NCI-H2081 treated with DMSO at 0.1 percent for 48 hours (cell line): Measurements from ENCODE around the gene GCM1.

Experiments used
- DNase-seq: peaks from one replicate; lab custom pipeline; 2025; lab: John Stamatoyannopoulos, UW

Gene GCM1

DNA sequence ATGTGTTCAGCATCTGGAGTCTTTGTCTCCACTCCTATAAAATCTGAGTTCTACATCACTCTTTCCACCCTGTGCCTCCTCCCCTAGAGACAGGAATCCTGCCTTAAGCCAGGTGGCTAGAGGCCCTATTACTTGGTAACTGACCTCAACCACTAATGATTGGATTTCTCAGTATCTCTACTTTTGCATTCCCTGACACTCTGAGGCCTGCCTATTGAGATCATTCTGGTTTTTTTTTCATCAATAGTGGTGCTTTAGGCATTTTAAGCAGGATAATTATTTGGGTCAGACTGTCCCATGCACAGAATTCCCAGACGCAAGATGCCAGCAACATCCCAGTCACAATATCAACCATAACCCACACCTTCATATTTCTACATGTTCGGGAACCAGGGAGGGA is 3.9 kb upstream of the GCM1 start:
- DNase-seq = no peak

DNA sequence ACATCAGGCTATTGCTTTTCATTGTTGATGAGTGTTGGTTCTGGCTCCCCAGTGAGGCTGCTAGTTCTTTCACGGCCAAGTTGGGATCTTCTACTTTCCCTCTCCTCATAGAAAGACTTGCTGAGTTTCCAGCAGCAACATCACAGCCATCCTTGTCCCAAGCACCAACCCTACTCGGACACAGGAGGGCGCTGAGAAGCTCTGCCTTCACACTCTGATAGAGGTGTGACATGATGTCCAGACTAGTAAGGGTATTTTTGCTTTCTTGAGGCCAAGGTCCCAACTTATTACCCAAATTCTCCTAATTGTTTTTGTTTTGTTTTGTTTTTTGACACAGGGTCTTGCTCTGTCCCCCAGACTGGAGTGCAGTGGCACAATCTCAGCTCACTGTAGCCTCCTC is 3.0 kb upstream of the GCM1 start:
- no peak for DNase-seq

DNA sequence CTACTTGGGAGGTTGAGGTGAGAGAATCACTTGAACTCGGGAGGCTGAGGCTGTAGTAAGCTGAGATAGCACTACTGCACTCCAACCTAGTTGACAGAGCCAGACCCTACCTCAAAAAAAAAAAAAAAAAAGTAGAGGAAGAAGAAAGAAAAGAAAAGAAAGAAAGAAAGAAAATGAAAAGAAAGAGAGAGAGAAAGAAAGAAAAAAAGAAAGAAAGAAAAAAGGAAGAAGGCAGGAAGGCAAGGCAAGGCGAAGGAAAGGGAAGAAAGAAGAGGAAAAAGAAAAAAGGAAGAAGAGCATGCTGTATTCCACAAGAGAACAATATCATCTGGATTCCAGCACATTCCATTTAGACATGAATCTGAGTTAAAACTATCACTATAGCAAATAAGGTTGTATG is 3.8 kb downstream of the GCM1 start:
- DNase-seq = no peak

DNA sequence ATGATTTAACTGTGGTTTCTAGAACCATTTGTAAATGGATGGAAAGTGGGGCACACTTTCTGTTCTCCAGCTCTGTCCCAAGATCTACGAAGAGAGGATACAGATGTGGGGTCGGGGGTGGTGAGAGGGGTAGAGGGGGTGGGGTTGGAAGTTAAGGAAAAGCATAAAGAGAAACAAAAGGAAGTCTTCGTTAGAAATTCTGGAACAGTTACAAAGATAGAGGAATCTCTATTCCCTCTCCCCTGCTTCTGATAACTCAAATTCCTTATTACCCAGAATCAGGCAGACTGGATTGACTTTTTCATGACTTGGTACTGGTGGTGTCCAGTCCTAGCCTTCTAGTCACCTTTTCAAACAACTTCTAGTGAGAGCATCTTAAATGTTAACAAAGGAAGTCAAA is 4.9 kb downstream of the GCM1 start:
- no peak for DNase-seq

DNA sequence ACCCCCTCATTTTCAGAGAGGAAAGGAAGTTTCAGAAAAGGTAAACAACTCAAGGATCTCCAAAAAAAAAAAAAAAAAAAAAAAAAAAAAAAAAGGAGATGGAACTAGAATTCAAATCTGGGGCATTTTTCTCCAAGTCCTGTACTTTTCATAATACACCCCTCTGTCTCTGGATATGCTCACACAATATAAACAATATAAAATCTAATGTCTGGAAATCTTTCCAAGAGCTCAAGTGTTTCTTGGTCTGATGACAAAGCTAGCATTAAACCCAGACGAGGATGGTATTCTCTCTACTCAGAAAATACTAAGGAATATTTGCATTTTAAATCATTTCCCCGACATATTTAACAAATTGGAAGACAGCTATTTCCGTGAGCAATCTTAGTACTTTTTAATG is 5.8 kb downstream of the GCM1 start:
- no peak for DNase-seq

DNA sequence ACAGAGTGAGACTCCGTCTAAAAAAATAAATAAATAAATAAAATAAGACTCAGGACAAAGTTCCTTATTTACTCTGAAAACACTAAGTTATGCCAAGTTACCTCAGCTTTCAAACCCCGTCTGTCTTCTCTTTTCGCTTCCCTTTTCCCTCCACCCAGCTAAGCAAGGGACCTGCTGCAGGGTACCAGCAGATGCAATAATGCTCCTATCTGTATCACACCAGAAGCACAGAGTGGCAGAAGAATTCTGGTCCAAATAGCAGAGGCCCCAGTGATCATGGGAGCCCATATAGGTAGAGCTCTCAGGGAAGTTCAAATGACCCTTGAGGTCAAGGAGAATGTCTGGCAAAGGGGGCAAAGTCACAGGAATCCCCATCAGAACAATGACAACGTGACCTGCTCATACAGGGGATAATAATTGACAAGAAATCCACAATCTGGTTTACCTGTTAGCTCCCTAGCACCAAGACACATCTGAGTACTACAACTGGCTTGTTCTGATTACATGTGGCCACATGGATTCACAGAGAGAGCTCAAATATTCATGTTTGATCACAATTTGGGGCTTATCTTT is 8.7 kb downstream of the GCM1 start:
- no peak for DNase-seq

DNA sequence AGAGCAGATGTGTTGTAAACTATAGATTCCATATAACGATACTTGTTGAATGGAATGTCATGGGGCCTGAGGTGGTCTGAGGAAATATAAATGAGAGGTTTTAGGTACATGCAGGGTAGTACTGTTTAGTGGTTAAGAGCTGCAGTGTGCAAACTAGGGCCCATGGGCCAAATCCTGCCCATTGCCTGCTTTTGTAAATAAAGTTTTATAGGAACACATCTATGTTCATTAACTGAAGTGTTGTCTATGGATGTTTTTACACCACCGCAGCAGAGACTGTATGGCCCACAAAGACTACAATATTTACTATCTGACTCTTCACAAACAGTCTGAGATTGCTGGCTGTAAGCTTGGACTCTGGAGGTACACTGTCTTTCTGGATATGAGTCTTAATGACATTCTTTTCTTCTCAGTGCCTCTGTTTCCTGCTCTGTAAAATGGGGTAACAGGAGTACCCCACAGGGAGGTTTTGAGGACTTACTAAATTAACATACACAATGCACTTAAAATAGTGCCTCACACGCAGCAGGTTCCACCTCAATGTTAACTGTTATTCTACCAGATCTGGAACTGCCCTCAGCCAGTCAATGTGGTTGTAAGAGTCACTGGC is 12.5 kb downstream of the GCM1 start:
- DNase-seq = no peak

DNA sequence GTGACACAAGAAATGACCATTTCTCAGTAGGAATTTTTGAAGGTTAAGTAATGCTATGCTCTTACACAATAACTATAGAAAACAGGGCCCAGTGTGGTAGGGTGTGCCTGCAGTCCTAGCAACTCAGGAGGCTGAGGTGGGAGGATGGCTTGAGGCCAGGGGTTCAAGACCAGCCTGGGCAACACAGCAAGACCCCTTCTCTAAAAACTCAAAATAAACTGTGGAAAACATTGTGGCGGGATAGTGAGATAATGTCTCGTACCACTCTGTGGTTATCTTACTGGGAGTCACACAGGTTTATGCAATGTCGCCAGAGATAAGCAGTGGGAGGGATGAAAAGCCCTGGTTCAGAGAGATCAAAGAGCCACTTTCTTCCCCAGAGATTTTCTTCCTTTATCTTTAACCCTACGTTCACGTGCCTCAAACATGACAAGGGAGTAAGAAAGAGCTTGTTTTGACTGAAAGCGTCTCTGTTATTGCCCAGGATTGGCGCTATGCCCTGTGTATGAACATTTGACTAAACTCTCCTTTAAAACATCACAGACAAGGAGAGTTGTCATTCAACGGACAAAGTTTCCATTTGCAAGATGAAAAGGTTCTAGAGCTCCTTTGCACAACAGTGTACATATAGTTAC is 13.9 kb downstream of the GCM1 start:
- no peak for DNase-seq

DNA sequence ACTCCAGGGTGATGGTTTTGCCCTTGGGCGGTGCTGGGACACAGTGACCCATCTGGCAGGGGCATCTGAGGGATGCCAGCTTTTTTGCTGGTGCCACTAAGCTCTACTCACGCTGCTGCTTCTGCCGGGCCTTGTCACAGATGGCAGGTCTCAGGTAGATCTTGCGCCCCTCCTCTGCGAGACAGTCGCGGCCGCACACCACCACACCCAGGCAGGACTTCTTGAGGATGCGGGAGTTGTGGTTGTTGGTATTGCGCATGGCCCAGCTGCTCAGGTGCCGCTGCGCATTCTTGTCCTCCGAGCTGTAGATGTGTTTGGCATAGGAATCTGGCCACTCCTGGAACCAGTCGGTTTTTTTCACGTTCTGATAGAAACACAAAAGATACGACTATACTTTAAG is 14.7 kb downstream of the GCM1 start:
- no peak for DNase-seq

DNA sequence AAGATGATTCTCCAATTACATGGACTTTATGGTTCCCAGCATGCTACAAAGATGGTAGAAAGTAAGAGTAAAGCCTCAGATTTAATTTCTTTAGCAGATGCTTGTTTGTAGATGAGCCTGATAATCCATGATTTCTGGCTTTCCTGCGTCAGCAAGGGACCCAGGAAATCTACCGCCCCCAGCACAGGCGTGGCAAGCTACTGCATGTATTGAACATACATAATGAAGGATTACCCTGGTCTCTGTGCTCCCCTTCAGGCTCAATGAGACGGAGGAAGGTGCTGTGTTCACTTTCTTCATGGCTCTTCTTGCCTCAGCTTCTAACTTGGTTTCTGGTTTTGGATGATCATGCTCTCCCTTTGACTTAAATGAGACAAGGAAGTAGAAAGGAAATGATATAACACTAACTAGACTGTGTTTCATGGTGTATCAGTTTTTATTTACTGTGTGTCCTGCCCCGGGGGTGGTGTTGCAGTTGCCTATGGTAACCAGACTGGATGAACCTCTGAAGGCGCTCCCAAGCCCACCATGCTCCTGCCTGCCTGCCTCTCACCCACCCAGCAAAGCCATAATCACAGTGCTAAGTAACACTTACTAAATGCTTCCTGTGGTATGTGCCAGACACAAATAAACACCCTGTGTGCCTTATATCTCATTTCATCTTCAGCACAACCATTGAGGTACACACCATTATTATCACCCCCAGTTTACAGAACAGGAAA is 17.9 kb downstream of the GCM1 start:
- no peak for DNase-seq

DNA sequence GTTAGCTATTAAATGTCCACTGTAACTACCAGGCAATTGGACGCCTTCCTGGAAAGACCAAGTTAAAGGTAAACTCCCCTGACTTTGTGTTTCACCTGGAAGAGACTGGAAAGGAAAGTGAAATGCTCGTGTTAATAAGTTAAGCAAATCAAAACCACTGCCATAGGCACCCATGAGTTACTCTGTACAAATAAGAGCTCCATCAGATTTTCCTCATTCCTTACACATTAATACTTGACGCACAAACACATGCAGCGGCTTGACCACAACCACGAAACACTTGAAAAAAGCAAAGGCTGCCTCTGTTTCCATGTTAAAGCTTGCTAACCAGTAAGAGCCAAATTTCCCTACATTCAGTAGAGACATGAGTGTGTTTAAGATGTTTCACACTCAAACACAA is 19.8 kb downstream of the GCM1 start:
- DNase-seq = no peak

DNA sequence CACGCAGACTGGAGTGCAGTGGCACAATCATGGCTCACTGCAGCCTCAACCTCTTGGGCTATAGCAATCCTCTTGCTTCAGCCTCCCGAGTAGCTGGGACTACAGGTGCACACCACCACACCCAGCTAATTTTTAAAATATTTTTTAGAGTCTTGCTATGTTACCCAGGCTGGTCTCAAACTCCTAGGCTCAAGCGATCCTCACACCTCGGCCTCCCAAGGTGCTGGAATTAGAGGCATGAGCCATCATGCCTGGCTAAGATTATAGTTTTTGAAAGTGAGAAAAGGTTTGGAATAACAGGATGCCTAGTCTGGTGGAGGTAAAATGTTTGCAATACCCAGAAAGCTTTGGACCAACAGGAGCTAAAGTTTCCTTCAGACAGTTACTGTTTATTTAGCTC is 23.4 kb downstream of the GCM1 start:
- DNase-seq = no peak

DNA sequence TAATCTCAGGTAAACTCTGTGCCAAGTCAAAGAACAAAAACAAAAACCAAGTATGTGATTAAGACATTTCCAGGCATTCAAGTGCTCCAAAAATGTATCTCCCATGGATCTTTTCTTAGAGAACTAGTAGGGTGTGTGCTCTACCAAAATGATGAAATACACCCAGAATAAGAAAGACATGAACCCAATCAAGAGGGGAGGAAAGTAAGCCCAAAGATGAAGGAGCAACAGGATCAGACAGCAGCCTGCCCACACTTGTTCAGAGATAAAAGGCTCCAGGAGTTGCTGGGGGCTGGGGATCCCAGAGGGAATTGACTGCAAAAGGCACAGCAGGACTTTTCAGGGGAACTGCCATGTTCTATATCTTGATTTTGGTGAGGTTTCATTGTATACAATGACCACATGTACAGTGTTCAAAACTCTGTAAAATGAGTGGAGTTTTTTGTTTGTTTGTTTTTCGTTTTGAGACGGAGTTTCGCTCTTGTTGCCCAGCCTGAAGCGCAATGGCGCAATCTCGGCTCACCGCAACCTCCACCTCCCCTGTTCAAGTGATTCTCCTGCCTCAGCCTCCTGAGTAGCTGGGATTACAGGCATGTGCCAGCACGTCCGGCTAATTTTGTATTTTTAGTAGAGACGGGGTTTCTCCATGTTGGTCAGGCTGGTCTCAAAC is 24.4 kb downstream of the GCM1 start:
- no peak for DNase-seq

DNA sequence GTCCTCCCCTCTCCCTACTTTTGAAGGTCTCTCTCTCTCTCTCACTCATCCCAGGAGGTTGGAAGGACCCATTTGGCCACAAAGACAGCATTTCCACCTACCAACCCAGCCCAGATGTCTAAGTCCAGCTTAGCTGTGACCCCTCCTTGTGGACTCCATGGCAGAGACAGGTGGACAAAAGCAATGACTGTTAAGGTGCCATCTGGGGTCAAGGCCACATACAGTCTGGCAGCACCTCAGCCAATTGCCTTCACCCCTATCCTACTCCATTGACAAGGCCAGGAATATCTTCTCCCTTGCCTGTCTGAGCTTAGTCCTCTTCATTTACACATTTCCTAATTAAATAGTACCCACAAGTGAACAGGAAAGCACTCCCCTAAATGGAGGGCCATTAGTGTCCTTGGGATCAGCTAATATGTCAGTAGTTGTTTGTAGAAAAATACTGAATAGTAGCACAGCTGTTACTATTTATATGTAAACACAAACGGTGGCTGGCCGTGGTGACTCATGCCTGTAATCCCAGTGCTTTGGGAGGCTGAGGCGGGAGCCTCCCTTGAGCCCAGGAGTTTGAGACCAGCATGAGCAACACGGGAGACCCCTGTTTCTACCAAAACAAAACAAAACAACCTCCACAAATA is 28.8 kb downstream of the GCM1 start:
- no peak for DNase-seq

DNA sequence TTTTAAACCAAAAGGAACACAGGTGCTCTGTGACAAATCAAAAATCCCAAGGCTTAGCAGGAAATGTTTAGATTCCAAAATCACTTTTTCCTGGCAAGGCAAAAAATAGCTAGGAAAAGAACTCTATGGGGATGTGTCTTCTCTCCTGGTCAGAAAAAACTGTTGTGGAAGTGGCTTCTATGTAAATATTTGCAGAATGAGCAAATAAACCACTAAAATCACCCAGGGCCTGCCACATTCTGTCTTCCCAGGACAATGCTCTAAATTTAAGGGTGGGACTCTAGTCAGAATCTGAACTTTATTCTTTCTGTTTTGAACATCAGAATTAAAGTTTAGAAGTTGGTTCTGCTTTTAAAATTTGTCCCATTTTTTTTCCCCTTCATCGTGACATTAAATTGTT is 29.3 kb downstream of the GCM1 start:
- no peak for DNase-seq

DNA sequence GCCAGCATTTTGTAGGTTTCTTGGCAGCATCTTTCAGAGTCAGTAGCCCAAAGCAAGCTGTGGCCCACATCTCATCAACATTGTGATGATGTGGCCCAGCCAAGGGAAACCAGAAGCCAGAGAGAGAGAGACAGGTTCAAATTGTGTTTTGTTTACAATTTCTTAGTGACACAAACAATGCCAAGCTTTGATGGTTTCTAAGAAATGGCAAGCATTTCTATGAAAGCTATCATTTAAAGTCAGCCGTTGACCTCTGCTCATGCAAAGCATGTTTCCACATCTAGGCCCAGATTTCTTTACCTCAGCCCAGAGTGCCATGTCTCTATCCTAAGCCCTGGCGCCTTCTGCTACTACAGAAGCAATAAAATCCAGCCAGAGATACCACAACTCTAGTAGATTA is 32.9 kb downstream of the GCM1 start:
- DNase-seq = no peak

DNA sequence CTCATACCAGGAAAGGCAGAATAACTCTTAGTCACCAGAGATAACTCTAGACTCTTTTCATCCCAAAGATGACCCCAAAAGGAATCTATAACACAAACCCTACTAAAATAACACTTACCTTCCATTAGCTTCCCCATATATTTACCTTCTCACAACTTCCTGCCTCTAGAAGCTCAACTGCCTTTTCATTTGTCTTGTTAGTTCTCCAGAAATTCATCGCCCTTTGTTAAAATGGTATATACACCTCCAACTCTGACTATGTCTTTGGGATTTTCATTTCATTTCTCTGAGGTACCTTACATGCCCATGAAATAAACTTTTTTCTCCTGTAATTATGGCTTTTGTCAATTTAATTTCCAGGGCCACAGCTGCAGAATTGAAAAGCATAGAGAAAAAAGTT is 33.5 kb downstream of the GCM1 start:
- DNase-seq = no peak

DNA sequence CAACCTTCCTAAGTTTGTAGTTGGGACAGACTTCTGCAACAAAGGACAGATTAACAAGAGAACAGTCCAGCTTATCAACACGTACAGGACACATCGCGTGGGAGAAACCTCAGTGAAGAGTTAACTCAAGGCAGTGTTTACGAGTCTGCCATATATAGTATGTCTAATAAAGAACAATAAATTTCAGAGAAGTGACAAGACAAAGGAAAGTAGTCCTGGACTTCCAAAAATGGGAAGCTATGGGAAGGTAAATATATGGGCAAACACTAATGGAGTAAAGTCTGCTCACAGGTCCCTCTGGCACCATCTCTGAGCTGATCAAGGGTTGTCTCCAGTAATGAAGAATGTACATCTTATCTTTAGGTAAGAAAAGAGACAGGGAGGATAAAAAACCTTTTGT is 34.9 kb downstream of the GCM1 start:
- no peak for DNase-seq

DNA sequence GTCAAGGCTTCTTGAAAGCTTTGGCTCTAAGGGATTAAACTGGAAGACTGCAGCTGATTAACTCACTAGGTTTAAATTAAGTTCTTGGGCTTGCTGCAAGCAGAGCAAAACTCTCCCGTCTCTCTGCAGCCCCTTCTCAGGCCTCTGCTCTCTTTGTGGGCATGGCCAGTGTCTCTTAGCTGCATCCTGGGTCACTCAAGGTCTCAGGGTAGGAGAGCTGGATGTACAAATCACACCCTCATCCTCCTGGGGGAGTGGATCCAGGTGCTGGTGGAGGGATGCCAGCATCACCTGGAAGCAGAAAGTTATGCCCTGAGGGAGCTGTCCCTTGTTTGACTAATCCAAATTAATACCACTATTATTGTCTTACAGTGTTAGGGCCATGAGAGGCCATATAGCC is 35.8 kb downstream of the GCM1 start:
- DNase-seq = no peak

DNA sequence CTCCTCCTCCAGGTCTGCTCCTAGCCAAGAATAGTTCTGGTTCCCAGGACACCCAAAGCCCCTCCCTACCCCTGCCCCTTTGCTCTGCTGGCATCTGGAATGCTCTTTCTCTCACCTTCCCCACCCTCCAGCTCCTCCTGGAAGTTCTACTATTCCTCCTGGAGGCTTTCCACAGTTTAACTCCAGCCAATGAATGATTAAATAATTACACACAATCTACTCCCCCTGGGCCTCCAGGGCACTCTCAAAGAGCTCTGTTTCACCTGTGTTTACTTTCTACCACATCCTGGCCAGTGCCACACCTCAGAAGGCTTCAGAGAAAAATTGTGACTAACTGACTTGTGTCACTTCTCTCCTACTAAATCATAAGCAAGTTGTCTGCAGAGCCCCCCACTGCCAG is 36.2 kb downstream of the GCM1 start:
- DNase-seq = no peak

DNA sequence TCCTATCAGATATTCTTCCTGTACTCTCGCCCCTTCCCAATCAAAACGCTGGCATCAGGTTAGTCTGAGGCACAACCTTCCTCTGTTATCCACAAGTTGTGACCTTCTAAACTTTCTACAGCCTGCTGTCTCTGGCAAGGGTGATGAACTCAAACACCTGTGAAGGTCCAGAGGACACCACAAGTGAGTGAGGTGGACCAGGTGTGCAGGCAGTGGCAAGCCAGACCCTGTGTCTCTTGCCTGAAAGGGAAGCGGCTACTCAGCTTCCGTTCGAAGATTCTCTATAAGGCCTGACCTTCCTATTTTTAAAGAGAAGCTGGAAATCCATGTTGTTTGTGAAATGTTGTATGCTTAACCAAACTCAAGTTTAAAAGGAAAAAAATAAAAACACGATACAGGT is 36.8 kb downstream of the GCM1 start:
- DNase-seq = no peak

DNA sequence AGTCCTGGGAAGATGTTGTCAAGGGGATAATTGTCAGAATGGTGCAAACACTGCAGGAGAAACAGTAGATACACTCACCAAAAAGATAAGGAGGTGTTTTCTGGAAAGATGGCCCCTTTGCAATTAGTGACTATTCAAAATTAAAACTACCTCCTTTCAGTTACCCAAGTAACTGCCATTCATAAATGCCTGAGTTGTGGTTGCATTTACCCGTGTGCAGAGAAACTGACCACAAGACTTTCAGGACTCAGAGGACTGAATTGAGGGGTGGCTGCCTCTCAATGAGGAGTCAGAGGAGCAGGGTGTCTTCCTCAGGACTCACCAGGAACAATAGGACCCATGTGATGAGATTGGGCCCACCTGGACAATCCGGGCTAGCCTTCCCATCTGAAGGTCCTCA is 39.0 kb downstream of the GCM1 start:
- DNase-seq = no peak
